GM19372 (cell line): Measurements from ENCODE around the gene SMCO4.

Experiments
- ATAC-seq: cut with Tn5 transposase; IDR thresholded peaks from one replicate; pipeline ENCODE4 v1.9.1; 2021; ENCODE audit warnings: mild to moderate bottlenecking, low read depth, moderate library complexity; ENCODE audit not compliant: unreplicated experiment

Gene SMCO4

GRCh38 chr11:93563857-93564256 is 20.7 kb upstream of the SMCO4 start:
- ATAC-seq = no peak

GRCh38 chr11:93560199-93560932 is 17.2 kb upstream of the SMCO4 start:
- ATAC-seq = no peak

GRCh38 chr11:93559681-93560080 is 16.5 kb upstream of the SMCO4 start:
- ATAC-seq = no peak

GRCh38 chr11:93552874-93553273 is 9.7 kb upstream of the SMCO4 start:
- ATAC-seq = no peak

GRCh38 chr11:93549976-93550375 is 6.8 kb upstream of the SMCO4 start:
- no peak for ATAC-seq

- ATAC-seq = no peak
Measured at GRCh38 chr11:93548679-93549319, 5.6 kb upstream of the SMCO4 start.

- no peak for ATAC-seq
Measured at GRCh38 chr11:93547773-93548172, 4.6 kb upstream of the SMCO4 start.

GRCh38 chr11:93547028-93547427 is 3.8 kb upstream of the SMCO4 start:
- ATAC-seq = no peak

GRCh38 chr11:93545566-93545965 is 2.4 kb upstream of the SMCO4 start:
- no peak for ATAC-seq

- peak; percentile 37 for ATAC-seq
Measured at GRCh38 chr11:93542811-93543229, 371 bp downstream of the SMCO4 start.

- peak; percentile 40 for ATAC-seq
Measured at GRCh38 chr11:93541884-93542810, 1.0 kb downstream of the SMCO4 start.

GRCh38 chr11:93540896-93541553 is 2.2 kb downstream of the SMCO4 start:
- ATAC-seq = no peak

- ATAC-seq = no peak
Measured at GRCh38 chr11:93540337-93540736, 2.9 kb downstream of the SMCO4 start.

- no peak for ATAC-seq
Measured at GRCh38 chr11:93537767-93538261, 5.4 kb downstream of the SMCO4 start.

GRCh38 chr11:93537049-93537448 is 6.1 kb downstream of the SMCO4 start:
- ATAC-seq = no peak

GRCh38 chr11:93536101-93536861 is 6.9 kb downstream of the SMCO4 start:
- ATAC-seq = no peak

- peak; percentile 58 for ATAC-seq
Measured at GRCh38 chr11:93535578-93535977, 7.6 kb downstream of the SMCO4 start.

GRCh38 chr11:93532806-93533205 is 10.4 kb downstream of the SMCO4 start:
- no peak for ATAC-seq

- no peak for ATAC-seq
Measured at GRCh38 chr11:93532281-93532789, 10.9 kb downstream of the SMCO4 start.

- no peak for ATAC-seq
Measured at GRCh38 chr11:93530468-93530826, 12.7 kb downstream of the SMCO4 start.
